Measurements from ENCODE around the gene MMP24.

GRCh38 chr20:35232575-35232974 is 6.1 kb downstream of the MMP24 start:
- TF ChIP-seq CTCF (conservative IDR thresholded peaks at IDR 0.05; ENCODE audit: low read depth, low read length) (no peak), EZH2phosphoT487 (IDR thresholded peaks at IDR 0.05; ENCODE audit: borderline replicate concordance, low read length) (no peak), EZH2 (IDR thresholded peaks at IDR 0.05; ENCODE audit: low read length, unreplicated experiment) (no peak)

Data from PC-3 (cell line).